Measurements from ENCODE around the gene SFTPB. TPM values are rescaled to one million over a fixed set of nuclear protein-coding genes. Genes with fewer than 3 reads are reported as not detected.
"Not testable (repeated sequence)": the region's sequence is repeated elsewhere in the genome, so short reads cannot be mapped to it uniquely, and the experiment has no call there.

SFTPB gene
- total RNA-seq, 1 donor from 2014 or later: not detected

DNA sequence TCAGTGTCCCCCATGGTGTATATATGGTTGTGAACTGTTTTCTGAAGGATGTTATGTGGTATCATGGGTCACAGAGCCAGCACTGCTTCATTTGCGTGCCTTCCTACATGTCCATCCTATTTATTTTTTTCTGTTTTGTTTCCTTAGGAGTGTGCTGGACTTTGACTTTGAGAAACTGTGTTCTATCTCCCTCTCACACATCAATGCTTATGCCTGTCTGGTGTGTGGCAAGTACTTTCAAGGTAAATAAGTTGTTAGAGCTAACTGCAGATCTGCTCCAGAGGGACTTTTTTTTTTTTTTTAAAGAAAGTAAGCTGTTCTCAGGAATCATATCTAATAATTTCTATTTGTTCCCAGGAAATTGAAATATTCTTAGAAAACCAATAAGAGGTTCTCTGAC lies 46.7 kb downstream of the SFTPB start:
- DNase-seq (ENCODE audit: low spot score in 2 of 2): no peak
- no peak for FAIRE-seq

DNA sequence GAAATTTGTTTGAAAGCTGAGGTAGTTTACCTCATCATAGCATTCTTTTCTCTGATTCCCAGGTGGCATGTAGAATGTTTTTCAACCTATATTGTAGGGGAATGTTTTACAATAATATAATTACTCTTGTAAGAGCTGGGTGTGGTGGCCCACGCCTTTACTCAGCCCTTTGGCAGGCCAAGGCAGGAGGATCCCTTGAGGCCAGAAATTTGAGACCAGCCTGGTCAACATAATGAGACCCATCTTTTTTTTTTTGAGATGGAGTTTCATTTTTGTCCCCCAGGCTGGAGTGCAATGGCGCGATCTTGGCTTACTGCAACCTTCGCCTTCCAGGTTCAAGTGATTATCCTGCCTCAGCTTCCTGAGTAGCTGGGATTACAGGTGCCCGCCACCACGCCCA lies 48.4 kb downstream of the SFTPB start:
- no peak for DNase-seq (ENCODE audit: low spot score in 2 of 2)
- FAIRE-seq: no peak

DNA sequence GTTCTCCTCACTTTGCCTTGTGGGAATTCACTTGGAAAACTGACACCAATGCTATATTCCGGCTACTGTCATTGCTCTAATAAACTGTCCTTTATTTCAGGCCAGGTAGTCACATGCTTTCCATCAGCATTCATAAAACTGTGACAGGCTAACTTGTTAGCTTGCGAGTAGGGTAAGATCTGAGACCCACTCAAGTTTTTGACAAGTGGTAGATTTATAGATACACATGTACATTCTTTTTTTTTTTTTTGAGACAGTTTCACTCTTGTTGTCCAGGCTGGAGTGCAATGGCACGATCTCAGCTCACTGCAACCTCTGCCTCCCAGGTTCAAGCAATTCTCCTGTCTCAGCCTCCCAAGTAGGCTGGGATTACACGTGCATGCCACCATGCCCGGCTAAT lies 50.3 kb downstream of the SFTPB start:
- DNase-seq (ENCODE audit: low spot score in 2 of 2); FAIRE-seq: not testable (repeated sequence)

DNA sequence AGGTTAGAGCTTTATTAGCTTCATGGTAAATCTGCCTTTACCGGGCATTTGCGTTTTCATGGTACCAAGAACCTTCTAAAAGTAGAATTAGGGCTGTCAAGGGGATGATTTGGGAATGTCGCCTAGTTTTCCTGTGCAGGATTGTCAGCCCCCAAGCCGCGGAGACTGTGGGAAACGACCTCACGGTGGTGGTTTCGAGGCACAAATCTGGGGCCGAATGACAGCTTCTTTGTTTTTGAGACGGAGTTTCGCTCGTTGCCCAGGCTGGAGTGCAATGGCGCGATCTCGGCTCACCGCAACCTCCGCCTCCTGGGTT lies 52.6 kb downstream of the SFTPB start:
- FAIRE-seq (no peak), DNase-seq (ENCODE audit: low spot score in 2 of 2) (no peak)

- not testable (repeated sequence) for FAIRE-seq; DNase-seq (ENCODE audit: low spot score in 2 of 2)
Measured at GRCh38 chr2:85614757-85615156, 53.2 kb downstream of the SFTPB start.

- no peak for FAIRE-seq
Measured at GRCh38 chr2:85613717-85614515, 54.1 kb downstream of the SFTPB start.

DNA sequence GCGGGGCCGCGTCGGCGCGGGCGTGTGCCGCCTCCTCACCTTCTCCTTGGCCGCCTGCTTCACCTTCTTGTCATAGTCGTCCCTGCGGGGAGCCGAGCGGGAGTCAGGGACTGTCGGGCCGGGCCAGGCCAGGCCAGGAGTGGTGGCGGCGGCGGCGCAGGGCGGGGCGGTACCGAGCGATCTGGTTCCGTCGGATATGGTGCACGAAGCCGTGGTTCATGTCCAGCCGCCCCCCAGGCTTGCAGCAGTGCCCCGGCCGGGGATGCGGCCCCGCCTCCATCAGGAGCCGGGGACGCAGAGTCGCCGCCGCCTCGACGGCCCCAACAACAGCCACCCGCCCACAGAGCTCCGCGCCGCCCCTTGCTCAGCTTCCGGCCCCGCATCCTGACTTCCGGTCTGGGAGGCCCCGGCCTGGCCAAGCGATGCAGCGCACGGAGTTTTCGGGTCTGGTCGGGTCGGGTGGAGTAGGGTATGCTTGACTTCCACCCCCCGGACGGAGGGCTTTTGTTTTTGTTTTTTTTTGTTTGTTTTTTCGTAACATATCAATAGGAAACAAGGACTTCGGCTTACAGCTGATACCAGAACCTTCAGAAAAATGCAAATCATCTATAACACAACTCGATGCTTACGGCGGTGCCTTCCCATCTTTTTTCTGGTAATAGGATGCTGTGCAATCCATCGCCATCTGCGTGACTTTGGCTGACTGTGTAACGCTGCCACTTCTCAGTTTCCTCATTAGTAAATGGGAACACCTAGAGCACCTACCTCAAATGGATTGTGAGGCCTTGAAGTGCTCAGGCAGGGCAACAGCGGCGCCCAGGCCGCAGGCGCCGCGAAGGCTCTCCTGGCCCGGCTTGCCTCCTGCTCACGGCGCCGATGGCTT lies 56.1 kb downstream of the SFTPB start, which contains the start of gene C2orf68:
Gene C2orf68, minus strand, starts transcription at position 362 of the 883 bp plus-strand sequence. Its CDS starts 82 bp downstream, at position 280.
- peak; percentile 92 to 93 for DNase-seq (ENCODE audit: low spot score in 2 of 2)
- FAIRE-seq: no peak

More at GRCh38 chr2:85613717-85614515, 54.1 kb downstream of the SFTPB start:
- DNase-seq (ENCODE audit: low spot score in 2 of 2): no peak

- FAIRE-seq (no peak), DNase-seq (ENCODE audit: low spot score in 2 of 2) (no peak)
Measured at GRCh38 chr2:85611217-85611704, 56.7 kb downstream of the SFTPB start.

Other genes starting within 250 kb of the SFTPB start
- 0.41 TPM for gene SH2D6, start 249.5 kb downstream of the SFTPB start, total RNA-seq
- 55.4 TPM for gene MAT2A, start 129.0 kb downstream of the SFTPB start, total RNA-seq
- gene GGCX, start 106.7 kb downstream of the SFTPB start, total RNA-seq: 22.4 TPM
- 0.82 TPM for gene VAMP8, start 90.6 kb downstream of the SFTPB start, total RNA-seq
- gene VAMP5, start 83.8 kb downstream of the SFTPB start, total RNA-seq: 3.3 TPM
- 51.8 TPM for gene RNF181, start 72.5 kb downstream of the SFTPB start, total RNA-seq
- 3.7 TPM for gene TMEM150A, start 65.5 kb downstream of the SFTPB start, total RNA-seq
- 22.8 TPM for gene C2orf68, start 56.1 kb downstream of the SFTPB start, total RNA-seq
- 38.3 TPM for gene USP39, start 52.0 kb downstream of the SFTPB start, total RNA-seq
- gene GNLY, start 26.2 kb upstream of the SFTPB start, total RNA-seq: not detected
- 2.0 TPM for gene ATOH8, start 85.8 kb upstream of the SFTPB start, total RNA-seq
- 44.4 TPM for gene ST3GAL5, start 220.8 kb upstream of the SFTPB start, total RNA-seq